GM21786 (cell line): ENCODE measurements around the gene TMEM74B.
"Not testable (repeated sequence)": the region's sequence is repeated elsewhere in the genome, so short reads cannot be mapped to it uniquely, and the experiment has no call there.

Experiments used
- ATAC-seq: cut with Tn5 transposase; IDR thresholded peaks from one replicate; pipeline ENCODE4 v1.9.1; 2021; ENCODE audit not compliant: unreplicated experiment

Gene TMEM74B

DNA sequence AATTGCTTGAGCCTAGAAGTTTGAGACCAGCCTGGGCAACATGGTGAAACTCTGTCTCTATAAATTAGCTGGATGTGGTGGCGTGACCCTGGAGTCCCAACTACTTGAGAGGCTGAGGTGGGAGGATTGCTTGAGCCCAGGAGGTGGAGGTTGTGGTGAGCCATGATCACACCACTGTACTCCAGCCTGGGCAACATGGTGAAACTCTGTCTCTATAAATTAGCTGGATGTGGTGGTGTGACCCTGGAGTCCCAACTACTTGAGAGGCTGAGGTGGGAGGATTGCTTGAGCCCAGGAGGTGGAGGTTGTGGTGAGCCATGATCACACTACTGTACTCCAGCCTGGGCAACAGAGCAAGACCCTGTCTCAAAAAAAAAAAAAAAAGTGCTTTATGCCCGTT lies 35.0 kb downstream of the TMEM74B start:
- ATAC-seq: not testable (repeated sequence)

DNA sequence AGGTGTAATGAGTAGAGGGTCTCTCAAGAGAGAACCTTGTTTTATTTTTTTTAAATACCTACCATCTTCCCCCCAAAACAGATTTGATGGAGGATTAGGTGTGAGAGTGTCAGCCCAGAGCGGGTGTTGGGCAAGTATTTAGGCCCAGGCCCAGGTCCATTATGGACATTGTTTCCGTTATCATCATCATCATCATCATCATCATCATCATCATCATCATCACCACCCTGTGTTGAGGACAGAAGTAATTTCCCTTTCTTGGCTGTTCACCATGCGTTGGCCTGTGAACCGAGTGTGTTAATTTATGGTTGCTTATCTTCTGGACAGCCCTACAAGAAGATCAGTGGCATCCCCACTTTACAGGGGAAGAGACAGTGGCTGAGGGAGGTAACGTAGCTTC lies 37.8 kb downstream of the TMEM74B start:
- no peak for ATAC-seq

DNA sequence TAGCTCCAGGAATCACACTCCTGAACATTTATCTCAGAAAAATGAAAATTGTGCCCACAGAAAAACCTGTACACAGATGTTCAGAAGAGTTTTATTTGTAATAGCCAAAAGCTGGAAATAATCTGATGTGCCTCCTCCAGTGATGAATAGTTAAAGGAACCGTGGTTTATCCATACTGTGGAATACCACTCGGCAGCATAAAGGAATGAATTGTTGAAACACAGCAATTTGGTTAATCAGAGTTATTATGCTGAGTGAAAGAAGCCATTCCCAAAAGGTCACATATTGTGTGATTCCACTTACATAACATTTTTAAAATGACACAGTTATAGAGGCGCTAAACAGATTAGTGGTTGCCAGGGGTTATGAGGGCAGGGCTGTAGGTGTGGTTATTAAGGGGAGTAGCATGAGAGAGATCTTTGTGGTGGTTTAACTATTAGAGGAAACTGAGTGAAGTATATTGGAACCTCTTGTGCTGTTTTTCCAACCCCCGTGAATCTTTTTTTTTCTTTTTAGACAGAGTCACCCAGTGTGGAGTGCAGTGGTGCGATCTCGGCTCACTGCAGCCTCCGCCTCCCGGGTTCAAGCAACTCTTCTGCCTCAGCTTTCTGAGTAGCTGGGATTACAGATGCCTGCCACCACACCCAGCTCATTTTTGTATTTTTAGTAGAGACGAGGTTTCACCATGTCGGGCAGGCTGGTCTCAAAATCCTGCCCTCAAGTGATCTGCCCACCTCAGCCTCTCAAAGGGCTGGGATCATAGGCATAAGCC lies 40.2 kb downstream of the TMEM74B start:
- ATAC-seq: no peak

DNA sequence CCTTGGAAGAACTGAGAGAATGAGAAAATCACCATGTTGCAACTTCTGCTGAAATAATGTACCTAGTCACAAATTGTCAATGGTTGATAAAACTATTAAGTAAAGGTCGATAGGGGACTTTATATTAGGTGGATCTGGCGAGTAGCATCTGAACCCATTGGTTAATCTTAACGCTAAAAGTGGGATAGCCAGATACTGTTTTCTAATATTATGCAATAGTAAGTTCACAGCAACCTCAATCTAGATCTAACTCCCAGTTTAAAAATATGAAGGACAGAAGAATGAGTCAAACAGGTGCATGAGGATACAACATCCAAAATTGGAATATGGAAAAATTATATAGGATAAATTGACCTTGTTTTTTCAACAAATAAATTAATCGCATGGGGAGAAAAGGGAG lies 47.5 kb downstream of the TMEM74B start:
- no peak for ATAC-seq

DNA sequence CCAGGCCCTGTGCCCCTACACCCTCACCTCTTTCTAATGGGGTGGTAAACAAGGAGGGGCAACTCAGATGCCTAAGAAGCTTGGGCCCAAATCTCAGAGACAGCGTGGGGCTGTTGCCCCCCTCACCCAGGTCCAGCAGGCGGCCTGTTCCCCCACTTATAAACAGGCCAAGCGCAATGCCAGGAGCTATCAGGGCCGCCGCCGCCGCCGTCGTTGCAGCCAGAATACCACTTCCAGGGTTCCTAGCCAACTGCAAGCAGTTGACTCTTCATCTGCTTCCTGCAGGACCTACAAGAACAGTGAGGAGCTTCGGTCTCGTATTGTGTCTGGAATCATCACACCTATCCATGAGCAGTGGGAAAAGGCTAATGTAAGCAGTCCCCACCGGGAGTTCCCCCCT lies 49.9 kb downstream of the TMEM74B start:
- ATAC-seq: no peak

DNA sequence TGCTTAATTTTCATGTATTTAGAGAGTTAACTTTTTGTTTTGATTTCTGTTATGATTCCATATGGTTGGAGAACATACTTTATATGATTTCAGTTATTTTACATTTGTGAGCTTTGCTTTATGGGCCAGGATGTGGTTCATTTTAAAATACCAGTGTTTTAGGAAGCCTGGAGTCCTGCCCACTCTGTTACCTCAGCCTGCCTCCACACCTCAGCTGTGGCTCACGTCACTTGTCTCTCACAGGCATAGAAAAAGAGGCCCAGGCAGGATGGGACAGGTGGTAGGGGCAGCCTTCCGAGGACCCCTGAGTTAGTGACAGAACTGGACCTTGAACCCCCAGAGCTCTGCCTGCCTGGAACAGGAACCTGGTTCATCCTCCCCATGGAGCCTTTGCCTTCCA lies 50.4 kb downstream of the TMEM74B start:
- no peak for ATAC-seq

DNA sequence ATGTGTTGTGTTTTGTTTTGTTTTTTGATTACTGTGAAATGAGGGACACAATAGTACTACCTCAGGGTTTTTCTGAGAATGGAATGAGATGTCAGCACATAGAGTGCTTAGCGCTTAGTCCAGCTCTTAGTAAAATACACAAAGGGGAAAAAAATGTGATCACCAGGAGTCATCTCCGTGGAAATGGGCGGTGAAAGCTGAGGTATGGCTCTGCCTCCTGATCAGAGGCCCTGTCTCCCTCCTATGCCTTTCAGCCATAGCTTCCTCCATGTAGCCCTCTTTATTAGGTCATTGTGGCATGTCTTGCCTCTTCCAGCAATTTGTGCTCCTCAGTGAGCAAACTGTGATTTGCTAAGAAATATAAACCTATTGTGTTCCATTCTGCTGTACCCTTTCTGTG lies 53.4 kb downstream of the TMEM74B start:
- ATAC-seq: no peak

DNA sequence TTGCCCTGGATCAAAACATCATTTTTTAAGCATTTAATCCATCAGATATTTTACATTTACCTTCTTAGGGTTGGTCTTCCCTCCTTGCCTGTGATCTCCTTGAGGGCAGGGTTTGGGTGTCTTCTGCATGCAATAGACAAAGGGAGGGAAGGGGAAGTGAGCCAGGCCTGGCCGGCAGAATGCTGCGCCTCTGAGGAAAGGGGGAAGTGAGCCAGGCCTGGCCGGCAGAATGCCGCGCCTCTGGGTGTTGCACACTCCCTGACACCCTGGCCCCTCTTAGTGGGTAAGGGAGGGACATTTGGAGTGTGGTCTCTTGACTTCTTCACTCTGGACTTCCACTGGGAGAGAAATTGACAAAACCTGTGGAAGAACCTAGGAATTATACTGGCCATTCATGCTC lies 53.9 kb downstream of the TMEM74B start:
- no peak for ATAC-seq
